MM.1S (cell line): ENCODE data around the gene FLYWCH1.
A peak's percentile ranks its signal among the peaks of the same experiment; 100 is the strongest.

ENCODE experiments used
- DNase-seq: peaks from one replicate; pipeline ENCODE4 v3.0.0-alpha.2; 2015
- H2AFZ ChIP-seq: fragments of 300-600 bp; sonication (generic); 2 replicates; pipeline ENCODE4 v1.6.0; 2016; ENCODE audit warnings: antibody characterized with exemption, low read length
- H3F3A ChIP-seq: fragments of 300-600 bp; sonication (generic); 2 replicates; pipeline ENCODE4 v1.6.1; 2016; ENCODE audit warnings: mild to moderate bottlenecking, antibody characterized with exemption, low read length, moderate library complexity, mixed read lengths; ENCODE audit not compliant: insufficient read depth
- H3K27ac ChIP-seq: fragments of 300-600 bp; sonication (generic); 2 replicates; pipeline ENCODE4 v1.5.1; 2016; ENCODE audit warnings: mild to moderate bottlenecking, low read length
- H3K27me3 ChIP-seq: fragments of 300-600 bp; sonication (generic); replicated peaks from 2 replicates; pipeline ENCODE4 v1.6.0; 2016; ENCODE audit warnings: low read length; ENCODE audit not compliant: insufficient read depth
- H3K36me3 ChIP-seq: fragments of 300-600 bp; sonication (generic); replicated peaks from 2 replicates; pipeline ENCODE4 v1.6.1; 2016; ENCODE audit warnings: mild to moderate bottlenecking, low read length, mixed read lengths; ENCODE audit not compliant: insufficient read depth
- H3K4me1 ChIP-seq: fragments of 300-600 bp; sonication (generic); 2 replicates; pipeline ENCODE4 v1.6.1; 2016; ENCODE audit warnings: low read length, mixed read lengths
- H3K4me2 ChIP-seq: fragments of 300-600 bp; sonication (generic); 2 replicates; pipeline ENCODE4 v1.6.0; 2016; ENCODE audit warnings: low read depth, low read length
- H3K4me3 ChIP-seq: fragments of 300-600 bp; sonication (generic); 2 replicates; pipeline ENCODE4 v1.5.1; 2016; ENCODE audit warnings: low read length, mixed read lengths
- H3K79me2 ChIP-seq: fragments of 300-600 bp; sonication (generic); 2 replicates; pipeline ENCODE4 v1.6.1; 2016; ENCODE audit warnings: mixed run types, low read length, mixed read lengths
- H3K9ac ChIP-seq: fragments of 300-600 bp; sonication (generic); 2 replicates; pipeline ENCODE4 v1.6.1; 2016; ENCODE audit warnings: low read length, mixed read lengths
- H3K9me2 ChIP-seq: fragments of 300-600 bp; sonication (generic); replicated peaks from 2 replicates; pipeline ENCODE4 v1.6.1; 2016; ENCODE audit warnings: mild to moderate bottlenecking, low read length, mixed read lengths; ENCODE audit not compliant: insufficient read depth
- H3K9me3 ChIP-seq: fragments of 300-600 bp; sonication (generic); replicated peaks from 2 replicates; pipeline ENCODE4 v1.6.1; 2016; ENCODE audit warnings: mild to moderate bottlenecking, low read length, mixed read lengths; ENCODE audit not compliant: insufficient read depth
- H4K20me1 ChIP-seq: fragments of 300-600 bp; sonication (generic); 2 replicates; pipeline ENCODE4 v1.6.1; 2016; ENCODE audit warnings: mild to moderate bottlenecking, low read length, moderate library complexity, mixed read lengths; ENCODE audit not compliant: insufficient read depth
- EZH2 ChIP-seq: fragments of 300-600 bp; sonication (generic); optimal IDR thresholded peaks from 2 replicates; pipeline ENCODE3; 2017; ENCODE audit warnings: low read depth, mild to moderate bottlenecking, antibody characterized with exemption, low read length, mixed read lengths
- EZH2phosphoT487 ChIP-seq: fragments of 300-600 bp; sonication (generic); IDR thresholded peaks from 2 replicates; pipeline ENCODE4 v1.6.1; 2018; ENCODE audit warnings: antibody characterized with exemption, low read length
- TF ChIP-seq, protein P1 (sequence below): fragments of 300-600 bp; sonication (generic); IDR thresholded peaks from 2 replicates; pipeline ENCODE4 v1.5.1; 2016; ENCODE audit warnings: antibody characterized with exemption, low read length, mixed read lengths

FLYWCH1 gene

DNA sequence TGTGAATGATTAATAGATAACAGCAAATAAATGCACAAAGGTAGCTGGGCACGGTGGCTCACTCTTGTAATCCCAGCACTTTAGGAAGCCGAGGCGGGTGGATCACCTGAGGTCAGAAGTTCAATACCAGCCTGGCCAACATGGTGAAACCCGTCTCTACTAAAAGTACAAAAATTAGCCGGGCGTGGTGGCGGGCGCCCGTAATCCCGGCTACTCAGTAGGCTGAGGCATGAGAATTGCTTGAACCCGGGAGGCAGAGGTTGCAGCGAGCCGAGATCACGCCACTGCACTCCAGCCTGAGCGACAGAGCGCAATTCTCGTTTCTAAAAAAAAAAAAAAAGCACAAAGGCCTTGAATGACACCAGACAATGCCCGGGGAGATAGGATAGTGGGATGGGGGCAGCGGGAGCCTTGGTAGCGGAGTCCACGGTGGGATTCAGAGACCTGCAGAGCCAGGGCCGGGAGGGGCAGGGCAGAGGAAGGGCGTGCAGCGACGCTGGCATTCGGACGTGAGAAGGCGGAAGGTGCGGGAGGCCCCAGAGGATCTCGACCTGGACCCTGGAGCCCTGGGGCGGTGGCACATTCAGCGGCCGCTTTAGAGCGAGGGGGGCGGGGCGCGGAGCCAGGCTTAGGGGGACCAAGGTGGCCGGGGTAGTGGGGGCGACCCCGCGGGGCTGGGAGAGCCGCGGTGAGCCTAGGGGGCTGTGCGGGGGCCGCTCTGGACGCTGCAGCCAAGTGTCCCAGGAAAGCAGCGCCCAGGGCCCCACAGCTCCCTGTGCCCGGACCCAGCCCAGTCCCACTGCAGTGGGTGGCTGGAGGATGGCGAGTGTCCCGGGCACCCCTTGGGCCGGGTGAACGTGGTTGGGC is 29.7 kb upstream of the FLYWCH1 start:
- TF ChIP-seq EZH2phosphoT487 = no peak
- TF ChIP-seq, protein P1, sequence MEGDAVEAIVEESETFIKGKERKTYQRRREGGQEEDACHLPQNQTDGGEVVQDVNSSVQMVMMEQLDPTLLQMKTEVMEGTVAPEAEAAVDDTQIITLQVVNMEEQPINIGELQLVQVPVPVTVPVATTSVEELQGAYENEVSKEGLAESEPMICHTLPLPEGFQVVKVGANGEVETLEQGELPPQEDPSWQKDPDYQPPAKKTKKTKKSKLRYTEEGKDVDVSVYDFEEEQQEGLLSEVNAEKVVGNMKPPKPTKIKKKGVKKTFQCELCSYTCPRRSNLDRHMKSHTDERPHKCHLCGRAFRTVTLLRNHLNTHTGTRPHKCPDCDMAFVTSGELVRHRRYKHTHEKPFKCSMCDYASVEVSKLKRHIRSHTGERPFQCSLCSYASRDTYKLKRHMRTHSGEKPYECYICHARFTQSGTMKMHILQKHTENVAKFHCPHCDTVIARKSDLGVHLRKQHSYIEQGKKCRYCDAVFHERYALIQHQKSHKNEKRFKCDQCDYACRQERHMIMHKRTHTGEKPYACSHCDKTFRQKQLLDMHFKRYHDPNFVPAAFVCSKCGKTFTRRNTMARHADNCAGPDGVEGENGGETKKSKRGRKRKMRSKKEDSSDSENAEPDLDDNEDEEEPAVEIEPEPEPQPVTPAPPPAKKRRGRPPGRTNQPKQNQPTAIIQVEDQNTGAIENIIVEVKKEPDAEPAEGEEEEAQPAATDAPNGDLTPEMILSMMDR = no peak
- TF ChIP-seq EZH2 = no peak
- peaks cover 11% of the 10 kb centered on the region for H3K79me2 ChIP-seq
- H3K4me1 ChIP-seq = peaks cover 6% of the 10 kb centered on the region; the same call in 1 of the 2 replicates
- peak overlapping the region; percentile 60; the same call in 1 of the 2 replicates for H3K27ac ChIP-seq
- peaks cover 16% of the 10 kb centered on the region for H3K27me3 ChIP-seq
- no peaks in the 10 kb centered on the region for H3F3A ChIP-seq
- no peaks in the 10 kb centered on the region for H3K36me3 ChIP-seq
- H4K20me1 ChIP-seq = no peaks in the 10 kb centered on the region
- peak overlapping the region; percentile 58; the same call in 1 of the 2 replicates for H3K9ac ChIP-seq
- peak overlapping the region; percentile 95 for H2AFZ ChIP-seq
- DNase-seq = peak; percentile 28
- peak overlapping the region; percentile 99 for H3K4me2 ChIP-seq
- no peaks in the 10 kb centered on the region for H3K9me3 ChIP-seq
- no peaks in the 10 kb centered on the region for H3K9me2 ChIP-seq
- peak overlapping the region; percentile 98 for H3K4me3 ChIP-seq

DNA sequence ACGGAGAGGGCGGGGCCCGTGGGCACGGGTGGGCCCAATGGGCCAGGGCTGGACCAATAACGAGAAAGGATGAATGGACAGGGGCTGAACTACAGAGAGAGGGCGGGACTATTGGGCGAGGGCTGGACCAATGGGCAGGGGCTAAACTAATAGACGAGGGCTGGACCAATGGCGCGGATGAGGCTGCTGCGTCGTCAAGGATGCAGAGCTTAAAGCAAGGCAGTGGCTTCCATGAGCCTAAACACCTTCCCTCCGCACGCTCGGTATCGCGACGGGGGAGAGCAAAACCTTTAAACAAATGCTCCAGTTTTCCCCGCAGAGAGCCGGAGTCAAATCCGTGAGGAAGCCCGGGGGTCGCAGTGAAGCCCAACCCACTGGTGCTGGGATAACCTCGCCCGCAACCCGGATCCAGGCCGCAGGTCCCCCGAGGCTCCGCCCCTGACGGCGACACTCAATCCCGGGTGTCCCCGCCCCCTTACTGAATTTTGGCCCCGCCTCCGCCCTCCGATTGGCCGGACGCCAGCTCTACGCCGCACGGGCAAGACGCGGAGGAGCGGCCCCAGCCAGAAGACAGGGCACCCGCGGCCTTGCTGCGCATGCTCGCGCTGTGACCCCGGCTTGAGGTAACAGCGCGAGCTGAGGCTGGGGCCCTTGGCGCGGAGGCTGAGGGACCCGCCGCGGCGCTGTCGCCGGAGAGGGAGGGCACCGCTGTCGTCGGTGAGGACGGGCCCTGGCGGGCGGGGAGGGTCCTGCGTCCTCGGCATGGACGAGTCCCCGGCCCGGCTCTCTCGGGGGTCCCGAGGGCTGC is 28.9 kb upstream of the FLYWCH1 start, which contains the start of gene FLYWCH2:
Gene FLYWCH2, plus strand, starts transcription at position 566 of the 808 bp plus-strand sequence. CDS start 13,235 bp downstream, outside the sequence.
- Histone ChIP-seq H3K9me3 (no peaks in the 10 kb centered on the region), H3K27ac (peak within 1 kb of the TSS; percentile 60; the same call in 1 of the 2 replicates), H3K4me1 (peaks cover 6% of the 10 kb centered on the region; the same call in 1 of the 2 replicates), H3K4me3 (peak within 1 kb of the TSS; percentile 98), H3K27me3 (peaks cover 13% of the 10 kb centered on the region), H3K4me2 (peak within 1 kb of the TSS; percentile 99), H3K79me2 (peaks cover 11% of the 10 kb centered on the region), H2AFZ (peak within 1 kb of the TSS; percentile 98), H3K9me2 (no peaks in the 10 kb centered on the region), H3K9ac (peak within 1 kb of the TSS; percentile 88), H4K20me1 (no peaks in the 10 kb centered on the region), H3K36me3 (no peaks in the 10 kb centered on the region), H3F3A (no peaks in the 10 kb centered on the region)
- DNase-seq = peak; percentile 98
- TF ChIP-seq, protein P1 = no peak
- TF ChIP-seq EZH2phosphoT487 (no peak), EZH2 (no peak)

DNA sequence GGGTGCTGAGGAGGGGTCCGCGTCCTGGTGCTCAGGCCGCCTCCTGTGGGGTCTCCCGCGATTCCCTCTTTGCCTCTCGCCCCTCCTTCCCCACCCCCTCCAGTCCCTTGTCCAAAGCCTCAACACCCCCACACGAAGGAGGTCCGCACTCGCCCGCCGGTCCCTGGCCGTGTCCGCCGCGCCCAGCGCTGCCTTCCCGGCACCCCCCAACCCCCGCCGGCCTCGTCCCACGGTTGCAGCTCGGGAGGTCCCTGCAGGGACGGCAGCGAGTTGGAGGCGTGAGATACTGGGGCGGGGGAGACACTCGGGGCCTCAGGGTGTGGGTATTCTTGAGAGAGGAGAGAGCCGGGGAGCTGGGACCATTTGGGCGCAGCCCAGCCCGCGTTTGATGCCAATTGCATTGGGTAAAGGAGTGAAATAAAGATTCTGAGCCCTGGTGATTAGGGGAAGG is 28.2 kb upstream of the FLYWCH1 start:
- peaks cover 10% of the 10 kb centered on the region for H3K27me3 ChIP-seq
- H3K4me2 ChIP-seq = peak overlapping the region; percentile 99
- no peaks in the 10 kb centered on the region for H3K36me3 ChIP-seq
- no peaks in the 10 kb centered on the region for H3F3A ChIP-seq
- DNase-seq = no peak
- TF ChIP-seq, protein P1 = no peak
- TF ChIP-seq EZH2 (no peak), EZH2phosphoT487 (no peak)
- H3K9me2 ChIP-seq = no peaks in the 10 kb centered on the region
- H3K4me3 ChIP-seq = peak overlapping the region; percentile 98
- H2AFZ ChIP-seq = peak overlapping the region; percentile 98
- no peaks in the 10 kb centered on the region for H4K20me1 ChIP-seq
- H3K9ac ChIP-seq = peak overlapping the region; percentile 88
- peaks cover 11% of the 10 kb centered on the region for H3K79me2 ChIP-seq
- no peaks in the 10 kb centered on the region for H3K9me3 ChIP-seq
- H3K4me1 ChIP-seq = peaks cover 6% of the 10 kb centered on the region; the same call in 1 of the 2 replicates
- H3K27ac ChIP-seq = no peak overlapping the region; the same call in 1 of the 2 replicates
